Mucosa of descending colon (tissue), 3 donors: ENCODE data around the gene SFI1. TPM values are rescaled to one million over a fixed set of nuclear protein-coding genes. Genes with fewer than 3 reads are reported as not detected.
A peak's percentile ranks its signal among the peaks of the same experiment; 100 is the strongest.

ENCODE experiments used
- ATAC-seq: fragments of 200-7000 bp; cut with Tn5 transposase; one replicate; pipeline ENCODE4 v1.9.1; 2020; ENCODE audit warnings: mild to moderate bottlenecking, moderate library complexity
- DNase-seq, 3 donors: peaks; one replicate each; pipeline ENCODE4 v3.0.0-alpha.2; 2020
- H3K36me3 ChIP-seq: fragments of 200-600 bp; one replicate; pipeline ENCODE4 v1.8.0; 2021; ENCODE audit warnings: low read depth, mild to moderate bottlenecking
- H3K4me1 ChIP-seq: fragments of 200-600 bp; one replicate; pipeline ENCODE4 v1.8.0; 2021; ENCODE audit warnings: low read depth, mild to moderate bottlenecking
- H3K4me3 ChIP-seq: fragments of 200-600 bp; one replicate; pipeline ENCODE4 v1.8.0; 2021; ENCODE audit warnings: mild to moderate bottlenecking
- H3K9me3 ChIP-seq: fragments of 200-600 bp; one replicate; pipeline ENCODE4 v1.8.0; 2021; ENCODE audit warnings: mild to moderate bottlenecking
- CTCF ChIP-seq: fragments of 200-600 bp; IDR thresholded peaks from one replicate; pipeline ENCODE4 v1.8.0; 2022; ENCODE audit warnings: antibody characterized with exemption, mild to moderate bottlenecking
- intact Hi-C, 2 donors: fragments of 100-400 bp; cut with DNase I in 1 of 2; cut with micrococcal nuclease in 1 of 2; formaldehyde crosslinking; loops; one replicate each; pipeline versions ENCODE4 v1.11.0 to v1.11.1; 2022; cut with DNase I, micrococcal nuclease
- total RNA-seq, 3 donors: library from RNA; stranded (reverse); fragmentation: NEBNext Ultra II Directional in 2 of 3; extraction: Animal tissue kit (Norgen Biotek cat#: 25700) in 2 of 3; gene quantifications; one replicate each; pipeline versions ENCODE4 v1.2.1 to v1.2.4, GENCODE V29; 2021 to 2023
- donor health status: DM: no; HTN: no; CAD: no; lungs with moderate emphysema.
- donor health status: DM: no; HTN: no; CAD: no.
- donor health status: DM: no; HTN: yes; CAD: no.

SFI1 gene
- total RNA-seq, 3 donors from 2014 or later: 34.4 to 52.6 (median 49.5) TPM

GRCh38 chr22:31561238-31561887 lies 65.0 kb downstream of the SFI1 start:
- no peaks in the 10 kb centered on the region for H3K9me3 ChIP-seq
- no peaks in the 10 kb centered on the region for H3K36me3 ChIP-seq
- peak; percentile 41 for TF ChIP-seq CTCF
- intact Hi-C loops: loop anchor here in 1 of 2 donors (5.0 kb wide), 1 partner anchor 71 kb away; no protein-coding TSS in a partner anchor
- no peak overlapping the region for H3K4me3 ChIP-seq
- peak; percentile 69 to 90 (median 86) for DNase-seq
- H3K4me1 ChIP-seq: no peaks in the 10 kb centered on the region
- ATAC-seq: peak; percentile 100

- intact Hi-C loops: loop anchor here in 1 of 2 donors (5.0 kb wide), 1 partner anchor 70 kb away; no protein-coding TSS in a partner anchor
- ATAC-seq (no peak), DNase-seq (no peak)
- no peaks in the 10 kb centered on the region for H3K4me1 ChIP-seq
- no peak for TF ChIP-seq CTCF
- no peaks in the 10 kb centered on the region for H3K36me3 ChIP-seq
- no peak overlapping the region for H3K4me3 ChIP-seq
- no peaks in the 10 kb centered on the region for H3K9me3 ChIP-seq
Measured at GRCh38 chr22:31561970-31562369, 65.6 kb downstream of the SFI1 start.

GRCh38 chr22:31566484-31566883 lies 70.1 kb downstream of the SFI1 start:
- no peak for DNase-seq
- Histone ChIP-seq H3K9me3 (no peaks in the 10 kb centered on the region), H3K4me3 (no peak overlapping the region), H3K4me1 (no peaks in the 10 kb centered on the region), H3K36me3 (no peaks in the 10 kb centered on the region)
- TF ChIP-seq CTCF: no peak
- ATAC-seq: no peak
- intact Hi-C loops: no loop called here

- Histone ChIP-seq H3K9me3 (no peaks in the 10 kb centered on the region), H3K36me3 (no peaks in the 10 kb centered on the region), H3K4me3 (no peak overlapping the region), H3K4me1 (no peaks in the 10 kb centered on the region)
- TF ChIP-seq CTCF: no peak
- ATAC-seq (no peak), DNase-seq (no peak)
- intact Hi-C loops: no loop called here
Measured at GRCh38 chr22:31567196-31567595, 70.9 kb downstream of the SFI1 start.

- TF ChIP-seq CTCF: no peak
- Histone ChIP-seq H3K4me3 (no peak overlapping the region), H3K4me1 (no peaks in the 10 kb centered on the region), H3K36me3 (no peaks in the 10 kb centered on the region), H3K9me3 (no peaks in the 10 kb centered on the region)
- ATAC-seq (no peak), DNase-seq (no peak)
- intact Hi-C loops: no loop called here
Measured at GRCh38 chr22:31567702-31568101, 71.4 kb downstream of the SFI1 start.
